HG03354 (cell line): ENCODE measurements around the gene CIDEA.

Experiments used
- ATAC-seq: cut with Tn5 transposase; IDR thresholded peaks from one replicate; pipeline ENCODE4 v1.9.1; 2021; ENCODE audit warnings: mild to moderate bottlenecking; ENCODE audit not compliant: unreplicated experiment, poor library complexity, severe bottlenecking

Gene CIDEA

GRCh38 chr18:12312976-12313375 is 58.8 kb downstream of the CIDEA start:
- ATAC-seq: no peak

DNA sequence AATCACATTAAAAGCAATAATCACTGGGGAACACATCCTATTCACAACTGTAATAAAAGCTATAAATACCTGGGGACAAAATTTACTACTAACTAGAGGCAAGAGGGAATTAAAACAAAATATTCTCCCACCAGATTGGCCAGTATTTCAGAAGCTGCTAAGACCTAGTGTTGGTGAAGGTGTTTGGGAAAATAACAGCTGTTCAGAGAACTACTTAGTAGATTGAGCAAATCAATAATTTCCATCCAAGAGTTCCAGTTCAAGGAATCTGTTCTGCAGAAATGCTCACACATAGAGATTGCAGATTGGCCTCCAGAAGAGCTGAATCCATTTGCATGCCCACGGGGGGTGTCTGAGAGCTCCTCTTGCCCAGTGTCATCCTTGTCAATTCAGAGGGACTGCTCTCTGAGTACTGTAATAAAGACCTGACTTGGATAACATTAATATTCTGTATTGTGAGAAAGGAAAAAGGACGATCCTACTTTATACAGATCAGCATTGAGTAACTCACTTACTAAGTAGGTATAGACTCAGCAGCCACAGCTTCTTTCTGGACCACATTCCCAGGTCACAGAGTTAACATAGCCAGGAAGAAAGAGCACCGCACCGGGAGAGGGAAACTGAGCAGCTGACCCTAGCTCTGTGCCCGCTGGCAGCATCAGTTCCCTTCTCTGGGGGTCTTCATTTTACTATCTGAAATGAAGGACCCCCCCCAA is 59.5 kb downstream of the CIDEA start:
- ATAC-seq: no peak

GRCh38 chr18:12314591-12315305 is 60.6 kb downstream of the CIDEA start:
- ATAC-seq: no peak

GRCh38 chr18:12315490-12315889 is 61.3 kb downstream of the CIDEA start:
- no peak for ATAC-seq

DNA sequence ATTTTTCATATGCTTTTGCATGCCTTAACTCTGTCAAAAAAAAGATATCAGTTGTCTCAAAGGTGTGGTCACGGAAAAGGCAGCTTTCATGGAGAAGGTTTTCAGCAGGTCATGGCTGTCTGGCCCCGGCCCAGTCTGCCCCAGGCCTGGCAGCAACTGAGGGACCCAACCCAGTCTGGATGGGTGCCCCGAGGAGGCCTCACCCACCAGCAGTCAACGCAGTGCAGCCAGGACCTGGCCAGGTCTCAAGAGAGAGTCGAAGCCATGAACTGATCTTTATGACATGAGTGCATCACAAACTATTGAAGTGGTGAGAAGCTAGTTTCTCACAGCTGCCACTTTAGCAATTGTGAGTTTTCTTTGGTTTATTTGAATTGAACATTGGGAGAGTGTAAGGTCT is 61.8 kb downstream of the CIDEA start:
- ATAC-seq: no peak

GRCh38 chr18:12317664-12318333 is 63.6 kb downstream of the CIDEA start:
- ATAC-seq: peak; percentile 39

DNA sequence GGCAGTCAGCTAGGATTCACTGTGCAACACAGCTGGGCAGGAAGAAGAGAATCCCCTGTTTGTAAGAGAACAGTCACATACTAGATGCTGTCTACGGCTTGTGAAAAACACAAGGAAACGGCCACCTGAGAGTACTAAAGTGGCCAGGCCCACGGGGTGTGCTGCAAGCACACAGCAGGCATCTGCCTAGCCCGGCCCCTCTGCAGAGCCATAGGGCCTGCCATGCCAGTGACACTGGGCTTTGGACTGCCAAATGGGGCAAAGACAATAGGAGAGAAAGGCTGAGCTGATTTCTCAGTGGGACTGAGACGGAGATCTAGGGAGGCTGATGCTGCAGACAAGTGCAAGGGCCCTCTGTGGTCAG is 64.2 kb downstream of the CIDEA start:
- peak; percentile 27 for ATAC-seq

GRCh38 chr18:12318857-12319256 is 64.7 kb downstream of the CIDEA start:
- no peak for ATAC-seq

- peak; percentile 80 for ATAC-seq
Measured at GRCh38 chr18:12321333-12321732, 67.2 kb downstream of the CIDEA start.

- no peak for ATAC-seq
Measured at GRCh38 chr18:12324991-12325725, 71.0 kb downstream of the CIDEA start.

GRCh38 chr18:12325726-12326245 is 71.6 kb downstream of the CIDEA start:
- ATAC-seq: no peak

DNA sequence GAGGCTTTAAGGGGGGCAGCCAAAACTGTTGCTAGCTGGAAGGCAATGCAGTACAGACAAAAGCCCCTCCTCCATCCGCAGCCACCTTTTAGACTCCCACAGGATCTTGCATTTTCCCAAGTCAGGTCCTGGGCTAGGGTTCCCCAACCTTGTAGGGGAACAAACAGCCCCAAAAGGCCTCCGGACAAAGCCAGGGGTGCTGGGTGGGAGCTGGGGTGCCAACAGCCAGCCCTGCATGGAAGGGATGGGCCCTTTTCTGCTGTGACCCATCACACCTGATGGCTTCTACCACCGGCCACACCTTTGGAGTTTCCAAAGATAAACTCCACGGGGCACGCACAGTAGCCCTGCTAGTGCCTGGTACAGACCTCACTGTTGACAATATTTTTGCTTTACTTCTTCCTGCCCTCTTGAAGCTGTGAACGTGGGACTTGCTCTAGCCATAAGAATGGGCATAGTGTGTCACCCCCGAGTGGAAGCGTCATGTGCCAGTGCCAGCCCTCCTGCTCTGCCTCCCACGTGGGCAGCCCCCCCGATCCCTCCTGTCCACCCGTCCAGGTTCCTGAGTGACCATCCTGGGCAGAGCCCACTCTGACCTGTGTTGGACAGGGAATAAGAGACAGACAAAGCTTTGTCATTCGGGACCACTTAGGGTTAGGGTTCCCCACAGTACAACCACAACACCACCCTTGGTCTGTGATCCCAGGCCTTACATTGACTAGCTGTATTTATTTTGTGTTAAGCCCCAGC is 72.7 kb downstream of the CIDEA start:
- ATAC-seq: no peak
